22Rv1 (cell line): Measurements from ENCODE around the gene STK38L.

Source experiments
- CTCF ChIP-seq: fragments of 450-650 bp; IDR thresholded peaks from 2 replicates; pipeline ENCODE4 v1.5.1; 2017; ENCODE audit warnings: mild to moderate bottlenecking
- ZFX ChIP-seq: fragments of 450-650 bp; IDR thresholded peaks from 2 replicates; pipeline ENCODE4 v1.6.1; 2017; ENCODE audit warnings: antibody characterized with exemption, borderline replicate concordance

- TF ChIP-seq CTCF: no peak
- TF ChIP-seq ZFX: no peak
Measured at GRCh38 chr12:27246141-27246540, 2.1 kb downstream of the STK38L start.
